GM23338 (cell line): ENCODE data around the gene DCLK1. TPM values are rescaled to one million over a fixed set of nuclear protein-coding genes. Genes with fewer than 3 reads are reported as not detected.

Experiments
- ATAC-seq: fragments of 200-7000 bp; cut with Tn5 transposase; 3 replicates; pipeline ENCODE4 v1.9.1; 2020
- DNase-seq: peaks from one replicate; pipeline ENCODE4 v3.0.0-alpha.2; 2015; ENCODE audit warnings: low spot score
- H2AFZ ChIP-seq: fragments of 200-600 bp; sonication (generic); 2 replicates; pipeline ENCODE4 v1.8.0; 2016; ENCODE audit warnings: antibody characterized with exemption, mild to moderate bottlenecking, moderate library complexity
- H3F3A ChIP-seq: fragments of 200-600 bp; sonication (generic); replicated peaks from 2 replicates; pipeline ENCODE4 v1.8.0; 2017; ENCODE audit warnings: antibody characterized with exemption, mixed run types, low read depth
- H3K27ac ChIP-seq: fragments of 200-600 bp; sonication (generic); 2 replicates; pipeline ENCODE4 v1.6.1; 2016; ENCODE audit warnings: low read depth
- H3K27me3 ChIP-seq: fragments of 200-600 bp; sonication (generic); 2 replicates; pipeline ENCODE4 v1.8.0; 2016; ENCODE audit warnings: mild to moderate bottlenecking, mixed run types, moderate library complexity; ENCODE audit not compliant: insufficient read depth
- H3K36me3 ChIP-seq: fragments of 200-600 bp; sonication (generic); 2 replicates; pipeline ENCODE4 v1.8.0; 2016; ENCODE audit warnings: mild to moderate bottlenecking; ENCODE audit not compliant: insufficient read depth
- H3K4me1 ChIP-seq: fragments of 200-600 bp; sonication (generic); 2 replicates; pipeline ENCODE4 v1.8.0; 2016; ENCODE audit warnings: mild to moderate bottlenecking, moderate library complexity; ENCODE audit not compliant: insufficient read depth
- H3K4me2 ChIP-seq: fragments of 200-600 bp; sonication (generic); 2 replicates; pipeline ENCODE4 v1.7.1; 2017; ENCODE audit warnings: mixed run types
- H3K4me3 ChIP-seq: fragments of 200-600 bp; sonication (generic); 2 replicates; pipeline ENCODE4 v1.6.1; 2016; ENCODE audit warnings: mixed run types
- H3K79me2 ChIP-seq: fragments of 200-600 bp; sonication (generic); replicated peaks from 2 replicates; pipeline ENCODE4 v1.8.0; 2017; ENCODE audit warnings: mild to moderate bottlenecking; ENCODE audit not compliant: insufficient read depth
- H3K9me2 ChIP-seq: fragments of 200-600 bp; sonication (generic); 2 replicates; pipeline ENCODE4 v1.8.0; 2017; ENCODE audit not compliant: insufficient read depth
- H4K20me1 ChIP-seq: fragments of 200-600 bp; sonication (generic); replicated peaks from 2 replicates; pipeline ENCODE4 v1.8.0; 2017; ENCODE audit warnings: mild to moderate bottlenecking; ENCODE audit not compliant: insufficient read depth
- H3K27ac Mint-ChIP-seq: 2 replicates; pipeline ENCODE4 v1.8.0; 2020; ENCODE audit warnings: inconsistent platforms, mild to moderate bottlenecking, moderate library complexity, mixed read lengths
- H3K27me3 Mint-ChIP-seq: 3 replicates; pipeline ENCODE4 v1.8.0; 2022; ENCODE audit warnings: low read depth, mild to moderate bottlenecking, moderate library complexity, mixed read lengths, inconsistent platforms; ENCODE audit not compliant: insufficient read depth, poor library complexity
- H3K36me3 Mint-ChIP-seq: 3 replicates; pipeline ENCODE4 v1.8.0; 2021; ENCODE audit warnings: low read depth, mild to moderate bottlenecking, inconsistent platforms, moderate library complexity, mixed read lengths
- H3K4me1 Mint-ChIP-seq: 3 replicates; pipeline ENCODE4 v1.8.0; 2020; ENCODE audit warnings: mild to moderate bottlenecking, inconsistent platforms, mixed read lengths
- H3K4me3 Mint-ChIP-seq: 3 replicates; pipeline ENCODE4 v1.8.0; 2021; ENCODE audit warnings: moderate library complexity, mild to moderate bottlenecking, inconsistent platforms, mixed read lengths
- H3K9me3 Mint-ChIP-seq: 3 replicates; pipeline ENCODE4 v1.8.0; 2020; ENCODE audit warnings: moderate library complexity, mild to moderate bottlenecking, inconsistent platforms, mixed read lengths
- CREB1 ChIP-seq: fragments of 250-450 bp; sonication (Bioruptor Pico); IDR thresholded peaks from 2 replicates; pipeline ENCODE4 v1.5.0; 2020; ENCODE audit warnings: low read depth, mild to moderate bottlenecking, moderate library complexity
- EZH2 ChIP-seq: fragments of 200-600 bp; sonication (generic); IDR thresholded peaks from one replicate; pipeline ENCODE4 v1.8.0; 2017; ENCODE audit warnings: antibody characterized with exemption, mild to moderate bottlenecking, low read depth; ENCODE audit not compliant: unreplicated experiment
- EZH2phosphoT487 ChIP-seq: fragments of 200-600 bp; sonication (generic); IDR thresholded peaks from one replicate; pipeline ENCODE4 v1.8.1; 2018; ENCODE audit warnings: antibody characterized with exemption; ENCODE audit not compliant: unreplicated experiment
- NANOG ChIP-seq: IDR thresholded peaks from 2 replicates; pipeline ENCODE4 v1.6.1; 2016; ENCODE audit warnings: antibody characterized with exemption, borderline replicate concordance
- STAT1 ChIP-seq: IDR thresholded peaks from one replicate; pipeline ENCODE4 v1.6.1; 2016; ENCODE audit warnings: antibody characterized with exemption; ENCODE audit not compliant: unreplicated experiment
- ZNF114 ChIP-seq: fragments of 250-450 bp; sonication (Bioruptor Pico); IDR thresholded peaks from 2 replicates; pipeline ENCODE4 v1.5.0; 2020; ENCODE audit warnings: mild to moderate bottlenecking, moderate library complexity
- ZNF331 ChIP-seq: fragments of 250-450 bp; sonication (Bioruptor Pico); IDR thresholded peaks from 2 replicates; pipeline ENCODE4 v1.5.0; 2020; ENCODE audit warnings: low read depth, mild to moderate bottlenecking, moderate library complexity
- polyA plus RNA-seq: library from polyadenylated mRNA; unstranded; fragments of >200 nt; fragmentation: Nextera tagmentation; extraction: Ambion mirVana; gene quantifications from 2 replicates; pipeline ENCODE4 v1.2.1, GENCODE V29; 2016
- total RNA-seq: library from RNA; depleted of rRNA; stranded (reverse); fragments of >200 nt; shearing (Covaris generic); gene quantifications from 2 replicates; pipeline ENCODE4 v1.2.3, GENCODE V29; 2014
- TF ChIP-seq, protein P1 (sequence below): IDR thresholded peaks from 2 replicates; pipeline ENCODE4 v1.6.1; 2016; ENCODE audit warnings: antibody characterized with exemption
- TF ChIP-seq, protein P2 (sequence below), 2 experiments: fragments of 200-600 bp in 1 of 2; sonication (generic) in 1 of 2; conservative IDR thresholded peaks; 2 replicates each; pipeline versions ENCODE4 v1.5.1 to v1.6.1; 2016 to 2017; ENCODE audit warnings: antibody characterized with exemption in 2 of 2, low read depth in 2 of 2, mild to moderate bottlenecking in 2 of 2, moderate library complexity in 1 of 2

The DCLK1 gene
- total and polyA plus RNA-seq, 2 experiments from 2014 or later: 13.1 to 57.7 TPM

- ATAC-seq (no peak), DNase-seq (no peak)
- Histone ChIP-seq H4K20me1 (no peaks in the 10 kb centered on the region), H3K9me2 (no peaks in the 10 kb centered on the region), H3K4me2 (no peak overlapping the region), H3F3A (no peaks in the 10 kb centered on the region), H3K79me2 (no peaks in the 10 kb centered on the region), H3K27ac (no peak overlapping the region), H2AFZ (no peak overlapping the region), H3K27me3 (no peaks in the 10 kb centered on the region), H3K4me3 (no peak overlapping the region), H3K4me1 (no peaks in the 10 kb centered on the region), H3K36me3 (no peaks in the 10 kb centered on the region)
- Mint-ChIP-seq H3K36me3 (no peaks in the 10 kb centered on the region), H3K4me1 (no peaks in the 10 kb centered on the region), H3K4me3 (no peak overlapping the region), H3K27me3 (peaks cover 3% of the 10 kb centered on the region), H3K27ac (no peak overlapping the region), H3K9me3 (no peaks in the 10 kb centered on the region)
- TF ChIP-seq, protein P1, sequence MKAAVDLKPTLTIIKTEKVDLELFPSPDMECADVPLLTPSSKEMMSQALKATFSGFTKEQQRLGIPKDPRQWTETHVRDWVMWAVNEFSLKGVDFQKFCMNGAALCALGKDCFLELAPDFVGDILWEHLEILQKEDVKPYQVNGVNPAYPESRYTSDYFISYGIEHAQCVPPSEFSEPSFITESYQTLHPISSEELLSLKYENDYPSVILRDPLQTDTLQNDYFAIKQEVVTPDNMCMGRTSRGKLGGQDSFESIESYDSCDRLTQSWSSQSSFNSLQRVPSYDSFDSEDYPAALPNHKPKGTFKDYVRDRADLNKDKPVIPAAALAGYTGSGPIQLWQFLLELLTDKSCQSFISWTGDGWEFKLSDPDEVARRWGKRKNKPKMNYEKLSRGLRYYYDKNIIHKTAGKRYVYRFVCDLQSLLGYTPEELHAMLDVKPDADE: no peak
Observed at GRCh38 chr13:35727881-35728280, 403.3 kb downstream of the DCLK1 start.

GRCh38 chr13:35724446-35724845 lies 406.7 kb downstream of the DCLK1 start:
- DNase-seq: no peak
- Mint-ChIP-seq H3K36me3 (no peaks in the 10 kb centered on the region), H3K9me3 (no peaks in the 10 kb centered on the region), H3K27ac (no peak overlapping the region), H3K4me3 (no peak overlapping the region), H3K27me3 (peaks cover 2% of the 10 kb centered on the region), H3K4me1 (peaks cover 5% of the 10 kb centered on the region; the same call in 2 of the 3 replicates)
- H3K4me1 ChIP-seq: no peaks in the 10 kb centered on the region
- H3K4me2 ChIP-seq: no peak overlapping the region
- no peaks in the 10 kb centered on the region for H4K20me1 ChIP-seq
- H3K9me2 ChIP-seq: no peaks in the 10 kb centered on the region
- no peak overlapping the region for H2AFZ ChIP-seq
- no peak for ATAC-seq
- no peak overlapping the region for H3K4me3 ChIP-seq
- H3K36me3 ChIP-seq: no peaks in the 10 kb centered on the region
- H3K79me2 ChIP-seq: no peaks in the 10 kb centered on the region
- TF ChIP-seq, protein P1: no peak
- TF ChIP-seq EZH2phosphoT487 (no peak), ZNF114 (CRISPR knock-in tag) (no peak), NANOG (no peak), EZH2 (no peak), ZNF331 (CRISPR knock-in tag) (no peak)
- H3K27ac ChIP-seq: no peak overlapping the region
- no peaks in the 10 kb centered on the region for H3F3A ChIP-seq
- H3K27me3 ChIP-seq: no peaks in the 10 kb centered on the region

DNA sequence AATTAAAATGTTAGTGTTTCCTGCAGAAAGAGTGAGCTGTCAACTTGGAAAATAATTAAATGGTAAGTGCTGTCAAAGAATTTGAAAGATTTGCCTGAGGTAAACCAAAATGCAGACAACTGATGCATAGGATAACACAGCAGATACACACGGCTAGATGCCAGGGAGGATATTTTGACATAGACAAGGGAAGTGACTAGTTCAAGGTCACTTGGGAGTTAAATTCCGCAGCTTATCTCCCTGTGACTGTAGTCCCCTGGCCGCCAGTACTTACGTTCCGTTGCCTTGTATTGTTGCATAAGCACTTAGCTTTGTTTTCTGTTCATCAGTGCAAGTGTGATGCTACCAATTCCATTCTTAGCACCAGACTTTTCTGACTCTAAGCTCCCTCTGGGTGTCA lies 407.4 kb downstream of the DCLK1 start:
- ATAC-seq (no peak), DNase-seq (no peak)
- Mint-ChIP-seq H3K27ac (no peak overlapping the region), H3K4me1 (peaks cover 5% of the 10 kb centered on the region; the same call in 2 of the 3 replicates), H3K9me3 (no peaks in the 10 kb centered on the region), H3K27me3 (peaks cover 2% of the 10 kb centered on the region), H3K4me3 (no peak overlapping the region), H3K36me3 (no peaks in the 10 kb centered on the region)
- H3K4me1 ChIP-seq: no peaks in the 10 kb centered on the region
- no peaks in the 10 kb centered on the region for H3K9me2 ChIP-seq
- no peak overlapping the region for H3K4me3 ChIP-seq
- H3K27me3 ChIP-seq: no peaks in the 10 kb centered on the region
- no peak overlapping the region for H2AFZ ChIP-seq
- H3K79me2 ChIP-seq: no peaks in the 10 kb centered on the region
- H3K27ac ChIP-seq: no peak overlapping the region
- H4K20me1 ChIP-seq: no peaks in the 10 kb centered on the region
- H3F3A ChIP-seq: no peaks in the 10 kb centered on the region
- H3K36me3 ChIP-seq: no peaks in the 10 kb centered on the region
- no peak overlapping the region for H3K4me2 ChIP-seq
- TF ChIP-seq CREB1: no peak
- TF ChIP-seq, protein P1: no peak
- TF ChIP-seq STAT1: no peak
- TF ChIP-seq ZNF331 (CRISPR knock-in tag): no peak
- TF ChIP-seq, protein P2, sequence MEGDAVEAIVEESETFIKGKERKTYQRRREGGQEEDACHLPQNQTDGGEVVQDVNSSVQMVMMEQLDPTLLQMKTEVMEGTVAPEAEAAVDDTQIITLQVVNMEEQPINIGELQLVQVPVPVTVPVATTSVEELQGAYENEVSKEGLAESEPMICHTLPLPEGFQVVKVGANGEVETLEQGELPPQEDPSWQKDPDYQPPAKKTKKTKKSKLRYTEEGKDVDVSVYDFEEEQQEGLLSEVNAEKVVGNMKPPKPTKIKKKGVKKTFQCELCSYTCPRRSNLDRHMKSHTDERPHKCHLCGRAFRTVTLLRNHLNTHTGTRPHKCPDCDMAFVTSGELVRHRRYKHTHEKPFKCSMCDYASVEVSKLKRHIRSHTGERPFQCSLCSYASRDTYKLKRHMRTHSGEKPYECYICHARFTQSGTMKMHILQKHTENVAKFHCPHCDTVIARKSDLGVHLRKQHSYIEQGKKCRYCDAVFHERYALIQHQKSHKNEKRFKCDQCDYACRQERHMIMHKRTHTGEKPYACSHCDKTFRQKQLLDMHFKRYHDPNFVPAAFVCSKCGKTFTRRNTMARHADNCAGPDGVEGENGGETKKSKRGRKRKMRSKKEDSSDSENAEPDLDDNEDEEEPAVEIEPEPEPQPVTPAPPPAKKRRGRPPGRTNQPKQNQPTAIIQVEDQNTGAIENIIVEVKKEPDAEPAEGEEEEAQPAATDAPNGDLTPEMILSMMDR (conservative IDR thresholded peaks at IDR 0.05; ENCODE audit: low read depth in 2 of 2): no peak
- no peak for TF ChIP-seq ZNF114 (CRISPR knock-in tag)
